Measurements from ENCODE around the gene STAP1. TPM values are rescaled to one million over a fixed set of nuclear protein-coding genes. Genes with fewer than 3 reads are reported as not detected.

STAP1 gene
- total RNA-seq, 1 experiment from 2014 or later = not detected

DNA sequence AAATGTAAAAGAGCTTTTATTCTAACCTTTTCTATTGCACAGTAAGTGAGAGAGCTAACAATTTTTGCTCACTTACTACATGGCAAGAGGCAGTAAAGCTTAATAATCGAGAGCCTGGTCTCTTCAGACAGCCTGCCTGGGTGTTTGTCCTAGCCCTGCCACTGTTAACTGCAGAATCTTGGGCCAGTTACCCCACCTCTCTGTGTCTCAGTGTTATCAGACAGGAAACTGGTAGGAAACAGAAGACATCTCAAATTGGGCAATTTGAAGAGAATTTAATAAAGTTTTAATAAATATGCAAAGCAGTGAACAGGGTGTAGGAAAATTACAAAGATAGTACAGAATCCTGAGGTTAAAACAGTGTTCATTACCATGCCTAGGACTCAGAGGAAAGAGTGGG lies 13.4 kb downstream of the STAP1 start:
- Mint-ChIP-seq H3K27me3 (ENCODE audit: low read depth) (no peaks in the 10 kb centered on the region), H3K9me3 (no peaks in the 10 kb centered on the region), H3K4me1 (peaks cover 11% of the 10 kb centered on the region), H3K4me3 (no peak overlapping the region), H3K36me3 (no peaks in the 10 kb centered on the region), H3K27ac (no peak overlapping the region)
- ChIA-PET CTCF (no interaction called here), POLR2A (no interaction called here)
- no peak for TF ChIP-seq ZNF396 (CRISPR knock-in tag; IDR thresholded peaks at IDR 0.05; ENCODE audit: borderline replicate concordance)
- TF ChIP-seq ATF1 (CRISPR knock-in tag; IDR thresholded peaks at IDR 0.05) = no peak
- TF ChIP-seq GABPB1 (CRISPR knock-in tag; IDR thresholded peaks at IDR 0.05) = no peak
- ATAC-seq (no peak), DNase-seq (ENCODE audit: low spot score) (no peak)

DNA sequence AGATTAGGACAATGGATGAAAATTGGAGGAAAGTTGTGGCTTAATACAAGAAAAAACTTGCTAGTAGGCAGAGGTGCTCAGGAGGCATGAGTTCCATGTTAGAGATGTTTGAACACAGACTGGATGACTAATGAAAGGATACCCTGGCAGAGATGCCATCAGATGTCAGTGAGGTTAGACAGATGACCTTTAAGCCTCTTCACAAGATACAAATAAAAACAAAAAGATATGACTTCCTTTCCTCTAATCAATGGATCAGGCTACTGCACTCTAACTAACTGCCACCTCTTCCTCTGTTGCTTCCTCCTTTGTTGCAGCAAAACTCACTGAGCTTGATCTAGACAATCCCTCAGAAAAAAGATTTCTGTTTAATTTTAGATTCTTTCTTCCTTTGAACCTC lies 14.7 kb downstream of the STAP1 start:
- H3K9me3 Mint-ChIP-seq = no peaks in the 10 kb centered on the region
- CTCF ChIA-PET = no interaction called here
- ATAC-seq (no peak), DNase-seq (ENCODE audit: low spot score) (no peak)
- TF ChIP-seq, protein P1, sequence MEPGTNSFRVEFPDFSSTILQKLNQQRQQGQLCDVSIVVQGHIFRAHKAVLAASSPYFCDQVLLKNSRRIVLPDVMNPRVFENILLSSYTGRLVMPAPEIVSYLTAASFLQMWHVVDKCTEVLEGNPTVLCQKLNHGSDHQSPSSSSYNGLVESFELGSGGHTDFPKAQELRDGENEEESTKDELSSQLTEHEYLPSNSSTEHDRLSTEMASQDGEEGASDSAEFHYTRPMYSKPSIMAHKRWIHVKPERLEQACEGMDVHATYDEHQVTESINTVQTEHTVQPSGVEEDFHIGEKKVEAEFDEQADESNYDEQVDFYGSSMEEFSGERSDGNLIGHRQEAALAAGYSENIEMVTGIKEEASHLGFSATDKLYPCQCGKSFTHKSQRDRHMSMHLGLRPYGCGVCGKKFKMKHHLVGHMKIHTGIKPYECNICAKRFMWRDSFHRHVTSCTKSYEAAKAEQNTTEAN (CRISPR knock-in tag; IDR thresholded peaks at IDR 0.05) = no peak
- TF ChIP-seq HMGA2 (CRISPR knock-in tag; IDR thresholded peaks at IDR 0.05) (no peak), ZNF232 (CRISPR knock-in tag; IDR thresholded peaks at IDR 0.05) (no peak), NR1H2 (CRISPR knock-in tag; IDR thresholded peaks at IDR 0.05) (no peak), ATF1 (CRISPR knock-in tag; IDR thresholded peaks at IDR 0.05) (no peak), GTF2I (CRISPR knock-in tag; conservative IDR thresholded peaks at IDR 0.05) (no peak), NFYB (CRISPR knock-in tag; conservative IDR thresholded peaks at IDR 0.05; ENCODE audit: low read depth) (no peak), CREB1 (CRISPR knock-in tag; IDR thresholded peaks at IDR 0.05) (no peak)
- TF ChIP-seq, protein P2, sequence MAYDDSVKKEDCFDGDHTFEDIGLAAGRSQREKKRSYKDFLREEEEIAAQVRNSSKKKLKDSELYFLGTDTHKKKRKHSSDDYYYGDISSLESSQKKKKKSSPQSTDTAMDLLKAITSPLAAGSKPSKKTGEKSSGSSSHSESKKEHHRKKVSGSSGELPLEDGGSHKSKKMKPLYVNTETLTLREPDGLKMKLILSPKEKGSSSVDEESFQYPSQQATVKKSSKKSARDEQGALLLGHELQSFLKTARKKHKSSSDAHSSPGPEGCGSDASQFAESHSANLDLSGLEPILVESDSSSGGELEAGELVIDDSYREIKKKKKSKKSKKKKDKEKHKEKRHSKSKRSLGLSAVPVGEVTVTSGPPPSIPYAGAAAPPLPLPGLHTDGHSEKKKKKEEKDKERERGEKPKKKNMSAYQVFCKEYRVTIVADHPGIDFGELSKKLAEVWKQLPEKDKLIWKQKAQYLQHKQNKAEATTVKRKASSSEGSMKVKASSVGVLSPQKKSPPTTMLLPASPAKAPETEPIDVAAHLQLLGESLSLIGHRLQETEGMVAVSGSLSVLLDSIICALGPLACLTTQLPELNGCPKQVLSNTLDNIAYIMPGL (CRISPR knock-in tag; IDR thresholded peaks at IDR 0.05) = no peak
- TF ChIP-seq, protein P3, sequence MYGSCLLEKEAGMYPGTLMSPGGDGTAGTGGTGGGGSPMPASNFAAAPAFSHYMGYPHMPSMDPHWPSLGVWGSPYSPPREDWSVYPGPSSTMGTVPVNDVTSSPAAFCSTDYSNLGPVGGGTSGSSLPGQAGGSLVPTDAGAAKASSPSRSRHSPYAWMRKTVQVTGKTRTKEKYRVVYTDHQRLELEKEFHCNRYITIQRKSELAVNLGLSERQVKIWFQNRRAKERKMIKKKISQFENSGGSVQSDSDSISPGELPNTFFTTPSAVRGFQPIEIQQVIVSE (CRISPR knock-in tag; IDR thresholded peaks at IDR 0.05; ENCODE audit: borderline replicate concordance) = no peak
- TF ChIP-seq, protein P4, sequence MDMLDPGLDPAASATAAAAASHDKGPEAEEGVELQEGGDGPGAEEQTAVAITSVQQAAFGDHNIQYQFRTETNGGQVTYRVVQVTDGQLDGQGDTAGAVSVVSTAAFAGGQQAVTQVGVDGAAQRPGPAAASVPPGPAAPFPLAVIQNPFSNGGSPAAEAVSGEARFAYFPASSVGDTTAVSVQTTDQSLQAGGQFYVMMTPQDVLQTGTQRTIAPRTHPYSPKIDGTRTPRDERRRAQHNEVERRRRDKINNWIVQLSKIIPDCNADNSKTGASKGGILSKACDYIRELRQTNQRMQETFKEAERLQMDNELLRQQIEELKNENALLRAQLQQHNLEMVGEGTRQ (CRISPR knock-in tag; IDR thresholded peaks at IDR 0.05) = no peak
- TF ChIP-seq, protein P5, sequence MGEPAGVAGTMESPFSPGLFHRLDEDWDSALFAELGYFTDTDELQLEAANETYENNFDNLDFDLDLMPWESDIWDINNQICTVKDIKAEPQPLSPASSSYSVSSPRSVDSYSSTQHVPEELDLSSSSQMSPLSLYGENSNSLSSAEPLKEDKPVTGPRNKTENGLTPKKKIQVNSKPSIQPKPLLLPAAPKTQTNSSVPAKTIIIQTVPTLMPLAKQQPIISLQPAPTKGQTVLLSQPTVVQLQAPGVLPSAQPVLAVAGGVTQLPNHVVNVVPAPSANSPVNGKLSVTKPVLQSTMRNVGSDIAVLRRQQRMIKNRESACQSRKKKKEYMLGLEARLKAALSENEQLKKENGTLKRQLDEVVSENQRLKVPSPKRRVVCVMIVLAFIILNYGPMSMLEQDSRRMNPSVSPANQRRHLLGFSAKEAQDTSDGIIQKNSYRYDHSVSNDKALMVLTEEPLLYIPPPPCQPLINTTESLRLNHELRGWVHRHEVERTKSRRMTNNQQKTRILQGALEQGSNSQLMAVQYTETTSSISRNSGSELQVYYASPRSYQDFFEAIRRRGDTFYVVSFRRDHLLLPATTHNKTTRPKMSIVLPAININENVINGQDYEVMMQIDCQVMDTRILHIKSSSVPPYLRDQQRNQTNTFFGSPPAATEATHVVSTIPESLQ (CRISPR knock-in tag; IDR thresholded peaks at IDR 0.05) = no peak
- TF ChIP-seq, protein P6, sequence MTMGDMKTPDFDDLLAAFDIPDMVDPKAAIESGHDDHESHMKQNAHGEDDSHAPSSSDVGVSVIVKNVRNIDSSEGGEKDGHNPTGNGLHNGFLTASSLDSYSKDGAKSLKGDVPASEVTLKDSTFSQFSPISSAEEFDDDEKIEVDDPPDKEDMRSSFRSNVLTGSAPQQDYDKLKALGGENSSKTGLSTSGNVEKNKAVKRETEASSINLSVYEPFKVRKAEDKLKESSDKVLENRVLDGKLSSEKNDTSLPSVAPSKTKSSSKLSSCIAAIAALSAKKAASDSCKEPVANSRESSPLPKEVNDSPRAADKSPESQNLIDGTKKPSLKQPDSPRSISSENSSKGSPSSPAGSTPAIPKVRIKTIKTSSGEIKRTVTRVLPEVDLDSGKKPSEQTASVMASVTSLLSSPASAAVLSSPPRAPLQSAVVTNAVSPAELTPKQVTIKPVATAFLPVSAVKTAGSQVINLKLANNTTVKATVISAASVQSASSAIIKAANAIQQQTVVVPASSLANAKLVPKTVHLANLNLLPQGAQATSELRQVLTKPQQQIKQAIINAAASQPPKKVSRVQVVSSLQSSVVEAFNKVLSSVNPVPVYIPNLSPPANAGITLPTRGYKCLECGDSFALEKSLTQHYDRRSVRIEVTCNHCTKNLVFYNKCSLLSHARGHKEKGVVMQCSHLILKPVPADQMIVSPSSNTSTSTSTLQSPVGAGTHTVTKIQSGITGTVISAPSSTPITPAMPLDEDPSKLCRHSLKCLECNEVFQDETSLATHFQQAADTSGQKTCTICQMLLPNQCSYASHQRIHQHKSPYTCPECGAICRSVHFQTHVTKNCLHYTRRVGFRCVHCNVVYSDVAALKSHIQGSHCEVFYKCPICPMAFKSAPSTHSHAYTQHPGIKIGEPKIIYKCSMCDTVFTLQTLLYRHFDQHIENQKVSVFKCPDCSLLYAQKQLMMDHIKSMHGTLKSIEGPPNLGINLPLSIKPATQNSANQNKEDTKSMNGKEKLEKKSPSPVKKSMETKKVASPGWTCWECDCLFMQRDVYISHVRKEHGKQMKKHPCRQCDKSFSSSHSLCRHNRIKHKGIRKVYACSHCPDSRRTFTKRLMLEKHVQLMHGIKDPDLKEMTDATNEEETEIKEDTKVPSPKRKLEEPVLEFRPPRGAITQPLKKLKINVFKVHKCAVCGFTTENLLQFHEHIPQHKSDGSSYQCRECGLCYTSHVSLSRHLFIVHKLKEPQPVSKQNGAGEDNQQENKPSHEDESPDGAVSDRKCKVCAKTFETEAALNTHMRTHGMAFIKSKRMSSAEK (CRISPR knock-in tag; IDR thresholded peaks at IDR 0.05; ENCODE audit: borderline replicate concordance) = no peak
- TF ChIP-seq, protein P7, sequence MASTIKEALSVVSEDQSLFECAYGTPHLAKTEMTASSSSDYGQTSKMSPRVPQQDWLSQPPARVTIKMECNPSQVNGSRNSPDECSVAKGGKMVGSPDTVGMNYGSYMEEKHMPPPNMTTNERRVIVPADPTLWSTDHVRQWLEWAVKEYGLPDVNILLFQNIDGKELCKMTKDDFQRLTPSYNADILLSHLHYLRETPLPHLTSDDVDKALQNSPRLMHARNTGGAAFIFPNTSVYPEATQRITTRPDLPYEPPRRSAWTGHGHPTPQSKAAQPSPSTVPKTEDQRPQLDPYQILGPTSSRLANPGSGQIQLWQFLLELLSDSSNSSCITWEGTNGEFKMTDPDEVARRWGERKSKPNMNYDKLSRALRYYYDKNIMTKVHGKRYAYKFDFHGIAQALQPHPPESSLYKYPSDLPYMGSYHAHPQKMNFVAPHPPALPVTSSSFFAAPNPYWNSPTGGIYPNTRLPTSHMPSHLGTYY (CRISPR knock-in tag; IDR thresholded peaks at IDR 0.05) = no peak
- TF ChIP-seq, protein P8, sequence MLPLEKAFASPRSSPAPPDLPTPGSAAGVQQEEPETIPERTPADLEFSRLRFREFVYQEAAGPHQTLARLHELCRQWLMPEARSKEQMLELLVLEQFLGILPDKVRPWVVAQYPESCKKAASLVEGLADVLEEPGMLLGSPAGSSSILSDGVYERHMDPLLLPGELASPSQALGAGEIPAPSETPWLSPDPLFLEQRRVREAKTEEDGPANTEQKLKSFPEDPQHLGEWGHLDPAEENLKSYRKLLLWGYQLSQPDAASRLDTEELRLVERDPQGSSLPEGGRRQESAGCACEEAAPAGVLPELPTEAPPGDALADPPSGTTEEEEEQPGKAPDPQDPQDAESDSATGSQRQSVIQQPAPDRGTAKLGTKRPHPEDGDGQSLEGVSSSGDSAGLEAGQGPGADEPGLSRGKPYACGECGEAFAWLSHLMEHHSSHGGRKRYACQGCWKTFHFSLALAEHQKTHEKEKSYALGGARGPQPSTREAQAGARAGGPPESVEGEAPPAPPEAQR (CRISPR knock-in tag; IDR thresholded peaks at IDR 0.05) = no peak
- no peaks in the 10 kb centered on the region for H3K36me3 Mint-ChIP-seq
- no peak overlapping the region for H3K27ac Mint-ChIP-seq
- POLR2A ChIA-PET = no interaction called here
- H3K27me3 Mint-ChIP-seq (ENCODE audit: low read depth) = no peaks in the 10 kb centered on the region
- H3K4me1 Mint-ChIP-seq = peaks cover 11% of the 10 kb centered on the region
- no peak overlapping the region for H3K4me3 Mint-ChIP-seq
